GM23248 (cell line): ENCODE measurements around the gene PRODH.

Experiments
- EZH2 ChIP-seq: fragments of 200-600 bp; sonication (generic); IDR thresholded peaks from 2 replicates; pipeline ENCODE4 v1.6.1; 2018; ENCODE audit warnings: antibody characterized with exemption, mild to moderate bottlenecking; ENCODE audit not compliant: insufficient read depth, poor library complexity, severe bottlenecking
- EZH2phosphoT487 ChIP-seq: fragments of 200-600 bp; sonication (generic); IDR thresholded peaks from 2 replicates; pipeline ENCODE4 v1.6.1; 2018; ENCODE audit warnings: antibody characterized with exemption, moderate library complexity, mild to moderate bottlenecking, low read depth; ENCODE audit not compliant: insufficient read depth

DNA sequence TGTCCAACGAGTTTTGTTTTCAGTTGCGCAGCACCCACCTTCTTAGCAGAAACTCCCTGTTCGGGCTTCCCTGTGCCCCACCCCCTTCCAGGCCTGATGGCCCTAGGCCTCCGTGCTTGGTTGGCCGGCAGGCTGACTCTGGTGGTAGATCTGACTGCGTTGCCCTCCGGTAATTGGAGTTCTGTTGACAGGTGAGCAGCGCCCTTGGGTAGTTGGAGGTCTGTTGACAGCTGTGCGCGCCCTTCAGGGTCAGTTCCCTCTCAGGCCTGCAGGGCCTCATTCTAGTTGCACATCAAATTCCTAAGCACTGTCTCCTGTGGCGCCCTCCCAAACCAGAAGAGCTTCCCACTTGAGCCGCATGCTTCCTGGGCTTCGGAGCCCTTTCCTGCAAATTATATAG is 29.2 kb downstream of the PRODH start:
- TF ChIP-seq EZH2, result no peak
- no peak for TF ChIP-seq EZH2phosphoT487
